Esophagus muscularis mucosa (tissue), 4 donors: ENCODE measurements around the gene ATP7B. TPM values are rescaled to one million over a fixed set of nuclear protein-coding genes. Genes with fewer than 3 reads are reported as not detected.
A peak's percentile ranks its signal among the peaks of the same experiment; 100 is the strongest.

Experiments
- DNase-seq: peaks from one replicate; pipeline ENCODE4 v3.0.0-alpha.2; 2017; ENCODE audit errors: extremely low spot score
- H3K27ac ChIP-seq, 4 donors: fragments of 200-600 bp; sonication (generic); replicated peaks in 1 of 4; 1 replicate in 3 of 4; 2 replicates in 1 of 4; pipeline ENCODE4 v1.5.1; 2016 to 2019; ENCODE audit warnings: mild to moderate bottlenecking in 1 of 4
- H3K27me3 ChIP-seq, 4 donors: fragments of 200-600 bp; sonication (generic); one replicate each; pipeline versions ENCODE4 v1.5.1 to v1.6.0; 2016 to 2019
- H3K36me3 ChIP-seq, 4 donors: fragments of 200-600 bp; sonication (generic); one replicate each; pipeline ENCODE4 v1.5.1; 2016 to 2019
- H3K4me1 ChIP-seq, 4 donors: fragments of 200-600 bp; sonication (generic); one replicate each; pipeline ENCODE4 v1.5.1; 2016 to 2019
- H3K4me3 ChIP-seq, 4 donors: fragments of 200-600 bp; sonication (generic); 1 replicate in 2 of 4; 2 replicates in 2 of 4; pipeline ENCODE4 v1.5.1; 2016 to 2019; ENCODE audit warnings: mild to moderate bottlenecking in 4 of 4, moderate library complexity in 1 of 4
- H3K9me3 ChIP-seq, 4 donors: fragments of 200-600 bp; sonication (generic); 1 replicate in 3 of 4; 2 replicates in 1 of 4; pipeline ENCODE4 v1.5.1; 2016 to 2019
- EP300 ChIP-seq: sonication (generic); formaldehyde crosslinking; IDR thresholded peaks from one replicate; pipeline ENCODE4 v1.6.1; 2017; ENCODE audit warnings: antibody characterized with exemption
- POLR2A ChIP-seq: fragments of 450-650 bp; IDR thresholded peaks from one replicate; pipeline ENCODE4 v1.6.1; 2017; ENCODE audit warnings: antibody characterized with exemption, moderate library complexity, mild to moderate bottlenecking, low read depth
- POLR2AphosphoS5 ChIP-seq, 2 donors: sonication (generic); formaldehyde crosslinking; IDR thresholded peaks; one replicate each; pipeline ENCODE4 v1.6.1; 2017; ENCODE audit warnings: antibody characterized with exemption in 2 of 2
- WGBS: methylation state at CpG from one replicate; pipeline ENCODE4 v1.1.5; 2018; 5-methylcytosine and 5-hydroxymethylcytosine counted together
- intact Hi-C: fragments of 100-400 bp; cut with DNase I; formaldehyde crosslinking; loops from one replicate; pipeline ENCODE4 v1.15.1; 2023
- total RNA-seq, 4 donors: library from RNA; depleted of rRNA; stranded (reverse); fragments of >200 nt; gene quantifications; one replicate each; pipeline versions ENCODE4 v1.1.0 to v1.2.1, GENCODE V29; 2016
- TF ChIP-seq, protein P1 (sequence below), 3 experiments: fragments of 200-600 bp in 2 of 3; fragments of 450-650 bp in 1 of 3; sonication (generic) in 2 of 3; IDR thresholded peaks; one replicate each; pipeline ENCODE4 v1.5.1; 2017 to 2019; ENCODE audit warnings: antibody characterized with exemption in 3 of 3, mild to moderate bottlenecking in 2 of 3, moderate library complexity in 1 of 3

The ATP7B gene
- total RNA-seq, 4 donors from 2014 or later, result 2.5 to 5.2 (median 4.4) TPM

GRCh38 chr13:51905787-51906186 lies 105.5 kb downstream of the ATP7B start:
- no peaks in the 10 kb centered on the region for H3K36me3 ChIP-seq
- 89% methylated on average over 6 of the region's 6 CpGs for WGBS
- no peaks in the 10 kb centered on the region for H3K9me3 ChIP-seq
- no peak overlapping the region for H3K27ac ChIP-seq
- no peak for DNase-seq
- H3K4me3 ChIP-seq, result no peak overlapping the region
- TF ChIP-seq EP300 (no peak), POLR2A (no peak), POLR2AphosphoS5 (IDR thresholded peaks at IDR 0.05) (no peak)
- TF ChIP-seq, protein P1, sequence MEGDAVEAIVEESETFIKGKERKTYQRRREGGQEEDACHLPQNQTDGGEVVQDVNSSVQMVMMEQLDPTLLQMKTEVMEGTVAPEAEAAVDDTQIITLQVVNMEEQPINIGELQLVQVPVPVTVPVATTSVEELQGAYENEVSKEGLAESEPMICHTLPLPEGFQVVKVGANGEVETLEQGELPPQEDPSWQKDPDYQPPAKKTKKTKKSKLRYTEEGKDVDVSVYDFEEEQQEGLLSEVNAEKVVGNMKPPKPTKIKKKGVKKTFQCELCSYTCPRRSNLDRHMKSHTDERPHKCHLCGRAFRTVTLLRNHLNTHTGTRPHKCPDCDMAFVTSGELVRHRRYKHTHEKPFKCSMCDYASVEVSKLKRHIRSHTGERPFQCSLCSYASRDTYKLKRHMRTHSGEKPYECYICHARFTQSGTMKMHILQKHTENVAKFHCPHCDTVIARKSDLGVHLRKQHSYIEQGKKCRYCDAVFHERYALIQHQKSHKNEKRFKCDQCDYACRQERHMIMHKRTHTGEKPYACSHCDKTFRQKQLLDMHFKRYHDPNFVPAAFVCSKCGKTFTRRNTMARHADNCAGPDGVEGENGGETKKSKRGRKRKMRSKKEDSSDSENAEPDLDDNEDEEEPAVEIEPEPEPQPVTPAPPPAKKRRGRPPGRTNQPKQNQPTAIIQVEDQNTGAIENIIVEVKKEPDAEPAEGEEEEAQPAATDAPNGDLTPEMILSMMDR (IDR thresholded peaks at IDR 0.05), result no peak
- intact Hi-C loops, result no loop called here
- no peaks in the 10 kb centered on the region for H3K27me3 ChIP-seq
- H3K4me1 ChIP-seq, result peaks cover 0 to 3% (median 0%) of the 10 kb centered on the region in 4 donors

DNA sequence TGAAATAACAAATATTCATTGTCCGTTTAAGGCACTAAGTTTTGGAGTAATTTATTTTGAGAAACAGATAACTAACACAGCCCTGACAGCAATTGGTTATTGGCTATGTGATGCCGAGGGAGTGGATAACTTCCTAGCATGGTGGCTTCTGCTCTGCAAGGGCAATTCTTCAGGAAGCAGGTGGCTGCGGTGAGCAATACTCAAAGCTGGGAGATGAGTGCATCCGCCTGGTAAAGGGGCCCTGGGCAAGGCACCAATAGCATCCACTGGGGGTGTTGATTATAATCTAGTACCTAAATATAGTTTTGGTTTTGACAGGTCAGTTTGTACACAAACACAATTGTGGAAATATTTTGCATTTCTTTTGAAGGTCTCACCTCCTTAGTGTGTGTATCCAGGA lies 108.5 kb downstream of the ATP7B start:
- intact Hi-C loops, result no loop called here
- Histone ChIP-seq H3K4me3 (no peak overlapping the region), H3K36me3 (no peaks in the 10 kb centered on the region), H3K27me3 (no peaks in the 10 kb centered on the region), H3K27ac (no peak overlapping the region), H3K9me3 (no peaks in the 10 kb centered on the region), H3K4me1 (peaks cover 0 to 3% (median 0%) of the 10 kb centered on the region in 4 donors)
- no peak for DNase-seq
- TF ChIP-seq EP300 (no peak), POLR2A (no peak), POLR2AphosphoS5 (IDR thresholded peaks at IDR 0.05) (no peak)
- TF ChIP-seq, protein P1 (IDR thresholded peaks at IDR 0.05), result no peak
- 87% methylated on average over 4 of the region's 4 CpGs for WGBS

DNA sequence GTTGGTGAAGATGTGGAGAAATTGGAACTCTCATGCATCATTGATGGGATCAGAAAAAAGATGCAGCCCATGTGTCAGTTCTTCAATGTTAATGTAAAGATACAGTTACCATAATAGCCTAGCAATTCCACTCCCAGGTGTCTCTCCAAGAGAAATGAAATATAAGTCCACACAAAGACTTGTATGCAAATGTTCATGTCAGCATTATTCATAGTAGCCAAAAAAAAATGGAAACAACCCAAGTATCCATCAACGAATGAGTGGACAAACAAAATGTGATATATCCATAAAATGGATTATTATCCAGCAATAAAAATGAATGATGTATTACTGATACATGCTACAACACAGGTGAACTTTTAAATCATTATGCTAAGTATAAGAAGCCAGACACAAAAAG lies 110.8 kb downstream of the ATP7B start:
- TF ChIP-seq, protein P1 (IDR thresholded peaks at IDR 0.05), result no peak
- TF ChIP-seq POLR2A, result no peak
- no peak for TF ChIP-seq POLR2AphosphoS5 (IDR thresholded peaks at IDR 0.05)
- no peak for TF ChIP-seq EP300
- WGBS, result 69% methylated on average over 1 of the region's 1 CpG
- Histone ChIP-seq H3K27ac (no peak overlapping the region), H3K9me3 (no peaks in the 10 kb centered on the region), H3K4me3 (no peak overlapping the region), H3K27me3 (no peaks in the 10 kb centered on the region), H3K4me1 (no peaks in the 10 kb centered on the region), H3K36me3 (no peaks in the 10 kb centered on the region)
- intact Hi-C loops, result no loop called here
- DNase-seq, result no peak

GRCh38 chr13:51895906-51896888 lies 115.1 kb downstream of the ATP7B start:
- Histone ChIP-seq H3K4me1 (no peaks in the 10 kb centered on the region), H3K27me3 (no peaks in the 10 kb centered on the region), H3K9me3 (no peaks in the 10 kb centered on the region), H3K4me3 (no peak overlapping the region), H3K27ac (no peak overlapping the region), H3K36me3 (no peaks in the 10 kb centered on the region)
- TF ChIP-seq, protein P1 (IDR thresholded peaks at IDR 0.05), result peak; percentile 55 to 62 (median 56)
- TF ChIP-seq POLR2AphosphoS5 (IDR thresholded peaks at IDR 0.05) (no peak), POLR2A (no peak)
- intact Hi-C loops, result loop anchor here (2.0 kb wide), 1 partner anchor 233 kb away; the partner anchor contains the start of gene NEK5
- DNase-seq, result no peak
- 45% methylated on average over 7 of the region's 9 CpGs for WGBS
